Naive thymus-derived CD4-positive, alpha-beta T cell (primary cell): Measurements from ENCODE around the gene ANKRD13D. TPM values are rescaled to one million over a fixed set of nuclear protein-coding genes. Genes with fewer than 3 reads are reported as not detected.

Experiments
- ATAC-seq: fragments of 150-1000 bp; cut with Tn5 transposase; 2 replicates; pipeline ENCODE4 v1.10.0; 2021; ENCODE audit warnings: mild to moderate bottlenecking, moderate library complexity
- CTCF ChIA-PET: fragments of 350-600 bp; sonication (Branson Sonifier 250); formaldehyde crosslinking; loops from one replicate; lab custom pipeline; 2021; ENCODE audit warnings: antibody characterized with exemption; lab: Charles Lee
- POLR2A ChIA-PET: fragments of 350-600 bp; sonication (Branson Sonifier 250); formaldehyde crosslinking; loops from one replicate; lab custom pipeline; 2021; ENCODE audit warnings: antibody characterized with exemption, inconsistent platforms; lab: Charles Lee
- DNase-seq, 9 donors: peaks; one replicate each; pipeline versions ENCODE4 v3.0.0 to v3.0.0-alpha.2; 2020 to 2022; ENCODE audit warnings: mixed read lengths in 1 of 9
- H3K27ac ChIP-seq: one replicate; pipeline ENCODE4 v1.7.0; 2013; ENCODE audit warnings: mild to moderate bottlenecking, low read depth, low read length, moderate library complexity
- H3K27me3 ChIP-seq, 2 donors: one replicate each; pipeline ENCODE4 v1.7.0; 2013; ENCODE audit warnings: low read length in 2 of 2, mild to moderate bottlenecking in 2 of 2, moderate library complexity in 2 of 2; ENCODE audit not compliant: control insufficient read depth in 2 of 2, insufficient read depth in 2 of 2
- H3K36me3 ChIP-seq, 3 experiments: 1 replicate in 2 of 3; 2 replicates in 1 of 3; pipeline ENCODE4 v1.7.0; 2013; ENCODE audit warnings: low read length in 3 of 3, mild to moderate bottlenecking in 3 of 3, moderate library complexity in 1 of 3; ENCODE audit not compliant: insufficient read depth in 3 of 3, control insufficient read depth in 2 of 3
- H3K4me1 ChIP-seq, 2 donors: one replicate each; pipeline ENCODE4 v1.7.0; 2013; ENCODE audit warnings: low read length in 2 of 2, mild to moderate bottlenecking in 2 of 2, moderate library complexity in 1 of 2; ENCODE audit not compliant: control insufficient read depth in 2 of 2, insufficient read depth in 2 of 2
- H3K4me3 ChIP-seq: 2 replicates; pipeline ENCODE4 v1.7.0; 2013; ENCODE audit warnings: mild to moderate bottlenecking, low read length
- H3K9me3 ChIP-seq, 3 experiments: 1 replicate in 2 of 3; 2 replicates in 1 of 3; pipeline ENCODE4 v1.7.0; 2013; ENCODE audit warnings: low read length in 3 of 3; ENCODE audit not compliant: control insufficient read depth in 2 of 3
- H3K27ac Mint-ChIP-seq, 9 donors: one replicate each; pipeline ENCODE4 v1.8.0; 2020 to 2022; ENCODE audit warnings: mixed read lengths in 9 of 9, mild to moderate bottlenecking in 8 of 9, moderate library complexity in 5 of 9, inconsistent platforms in 2 of 9
- H3K27me3 Mint-ChIP-seq, 5 donors: one replicate each; pipeline ENCODE4 v1.8.0; 2021 to 2022; ENCODE audit warnings: mixed read lengths in 5 of 5, mild to moderate bottlenecking in 1 of 5
- H3K36me3 Mint-ChIP-seq, 5 donors: one replicate each; pipeline ENCODE4 v1.8.0; 2020 to 2022; ENCODE audit warnings: mixed read lengths in 5 of 5, mild to moderate bottlenecking in 3 of 5, inconsistent platforms in 1 of 5
- H3K4me1 Mint-ChIP-seq, 7 donors: one replicate each; pipeline ENCODE4 v1.8.0; 2020 to 2022; ENCODE audit warnings: mixed read lengths in 7 of 7, mild to moderate bottlenecking in 3 of 7, inconsistent platforms in 1 of 7
- H3K4me3 Mint-ChIP-seq, 10 donors: one replicate each; pipeline ENCODE4 v1.8.0; 2020 to 2022; ENCODE audit warnings: mild to moderate bottlenecking in 10 of 10, mixed read lengths in 10 of 10, moderate library complexity in 6 of 10, inconsistent platforms in 2 of 10
- H3K9me3 Mint-ChIP-seq, 11 donors: one replicate each; pipeline ENCODE4 v1.8.0; 2020 to 2022; ENCODE audit warnings: mixed read lengths in 11 of 11, mild to moderate bottlenecking in 4 of 11, inconsistent platforms in 1 of 11, moderate library complexity in 1 of 11
- intact Hi-C, 2 donors: fragments of 100-400 bp; cut with micrococcal nuclease; formaldehyde crosslinking; loops; one replicate each; pipeline ENCODE4 v1.15.1; 2023
- polyA plus RNA-seq, 2 donors: library from polyadenylated mRNA; unstranded; fragments of 300-500 nt; fragmentation: Illumina TruSeq; gene quantifications; one replicate each; pipeline ENCODE4 v1.2.3, GENCODE V29; 2021
- total RNA-seq, 6 experiments: library from RNA in 5 of 6; stranded (reverse) in 5 of 6; gene quantifications; 1 replicate in 5 of 6; 2 replicates in 1 of 6; pipeline ENCODE4 v1.2.3 and lab custom pipeline; 2021 to 2026

Gene ANKRD13D
- total and polyA plus RNA-seq, 7 experiments from 2014 or later, result 6.3 to 286 (median 187) TPM

DNA sequence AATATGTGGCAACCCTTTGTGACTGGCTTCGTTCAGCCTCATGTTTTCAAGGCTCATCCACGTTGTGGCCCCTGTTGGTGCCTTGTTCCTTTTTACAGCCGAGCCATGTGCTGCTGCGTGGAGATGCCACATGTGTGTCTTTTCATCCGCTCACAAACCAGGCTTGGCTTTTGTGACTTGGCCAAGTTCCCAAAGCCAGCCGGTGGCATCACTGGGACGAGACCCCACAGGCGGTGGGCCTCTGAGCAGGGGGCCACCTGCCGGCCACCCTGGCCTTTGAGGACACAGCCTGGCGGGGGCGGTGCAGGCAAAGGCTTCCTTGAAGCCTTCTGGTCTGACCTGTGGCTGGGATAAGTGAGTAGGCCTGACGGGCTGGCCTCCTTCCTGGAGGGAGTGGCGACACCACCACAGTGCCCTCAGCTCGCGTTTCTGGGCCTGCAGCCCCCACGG lies 12.3 kb upstream of the ANKRD13D start:
- Histone ChIP-seq H3K36me3 (peaks cover 20 to 48% (median 30%) of the 10 kb centered on the region in 3 experiments), H3K27ac (peak overlapping the region; percentile 93), H3K9me3 (no peaks in the 10 kb centered on the region), H3K4me3 (peak overlapping the region; percentile 90), H3K4me1 (peaks cover 85 to 93% of the 10 kb centered on the region in 2 donors), H3K27me3 (no peaks in the 10 kb centered on the region)
- Mint-ChIP-seq H3K27me3 (no peaks in the 10 kb centered on the region), H3K36me3 (peaks cover 3 to 38% (median 8%) of the 10 kb centered on the region in 5 donors), H3K4me1 (peaks cover 53 to 88% (median 70%) of the 10 kb centered on the region in 7 donors), H3K9me3 (no peaks in the 10 kb centered on the region), H3K4me3 (peak overlapping the region; percentile 62 to 99 (median 88)), H3K27ac (peak overlapping the region; percentile 87 to 100 (median 97))
- ATAC-seq (peak; percentile 29), DNase-seq (peak in 6 of 9 donors; percentile 31 to 64 (median 39))
- CTCF ChIA-PET, result interaction anchor here (0.7 to 3.6 kb wide), 11 partner anchors 9 to 170 kb away, joined by 3 to 19 read pairs (median 5); partner anchors contain the start of gene GRK2
- intact Hi-C loops, result loop anchor here (1.0 to 2.0 kb wide), 4 partner anchors 9 to 40 kb away; no protein-coding TSS in a partner anchor
- POLR2A ChIA-PET, result interaction anchor here (1.0 to 21.3 kb wide), 13 partner anchors 3 to 1778 kb away, joined by 3 to 729 read pairs (median 7); partner anchors contain the start of genes ANKRD13D, GRK2, MALAT1 and PPP1CA

DNA sequence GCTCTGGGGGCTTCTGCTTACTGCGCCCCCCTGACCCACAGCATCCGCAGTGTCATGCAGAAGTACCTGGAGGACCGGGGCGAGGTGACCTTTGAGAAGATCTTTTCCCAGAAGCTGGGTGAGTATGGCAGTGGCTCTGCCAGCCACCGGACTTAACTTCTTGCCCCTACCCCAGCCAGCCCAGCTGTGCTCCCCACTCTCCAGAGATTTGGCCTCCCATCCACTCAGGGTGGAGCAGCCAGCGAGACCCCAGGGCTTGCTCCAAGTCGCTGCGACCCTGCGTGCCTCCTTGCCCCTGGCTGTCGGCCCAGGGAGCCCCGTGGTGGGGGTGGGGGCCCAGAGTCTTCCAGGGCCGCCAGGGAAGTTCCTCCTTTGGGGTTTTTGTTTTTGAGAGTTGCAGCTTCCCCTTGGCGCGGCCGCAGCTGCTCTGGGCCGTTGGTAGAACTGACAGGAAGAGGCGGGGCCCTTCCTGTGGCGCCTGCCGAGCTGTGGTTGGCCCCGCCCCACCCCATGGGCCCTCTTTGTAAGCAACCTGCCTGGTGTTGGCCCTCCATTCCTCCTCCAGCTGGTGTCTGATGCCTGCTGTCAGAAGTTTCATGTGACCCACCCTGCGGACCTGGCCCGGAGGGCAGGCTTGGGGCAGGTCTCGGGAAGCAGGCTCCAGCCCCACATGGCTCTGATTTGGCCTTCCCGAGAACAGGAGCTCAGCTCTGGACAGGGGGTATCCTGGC lies 11.7 kb upstream of the ANKRD13D start:
- intact Hi-C loops, result loop anchor here (1.0 to 2.0 kb wide), 4 partner anchors 9 to 40 kb away; no protein-coding TSS in a partner anchor
- peak overlapping the region; percentile 90 for H3K4me3 ChIP-seq
- peaks cover 79 to 87% of the 10 kb centered on the region in 2 donors for H3K4me1 ChIP-seq
- H3K9me3 Mint-ChIP-seq, result no peaks in the 10 kb centered on the region
- peak overlapping the region; percentile 93 for H3K27ac ChIP-seq
- no peaks in the 10 kb centered on the region for H3K27me3 ChIP-seq
- CTCF ChIA-PET, result interaction anchor here (0.6 to 3.6 kb wide), 12 partner anchors 8 to 170 kb away, joined by 3 to 19 read pairs (median 4); partner anchors contain the start of gene GRK2
- H3K4me3 Mint-ChIP-seq, result peak overlapping the region; percentile 62 to 99 (median 88)
- peak overlapping the region; percentile 87 to 100 (median 97) for H3K27ac Mint-ChIP-seq
- DNase-seq (peak; percentile 79 to 94 (median 93)), ATAC-seq (peak; percentile 97)
- no peaks in the 10 kb centered on the region for H3K27me3 Mint-ChIP-seq
- peaks cover 47 to 83% (median 66%) of the 10 kb centered on the region in 7 donors for H3K4me1 Mint-ChIP-seq
- peaks cover 3 to 36% (median 8%) of the 10 kb centered on the region in 5 donors for H3K36me3 Mint-ChIP-seq
- H3K9me3 ChIP-seq, result no peaks in the 10 kb centered on the region
- peaks cover 26 to 54% (median 36%) of the 10 kb centered on the region in 3 experiments for H3K36me3 ChIP-seq
- POLR2A ChIA-PET, result interaction anchor here (0.5 to 21.3 kb wide), 17 partner anchors 4 to 1779 kb away, joined by 3 to 729 read pairs (median 5); partner anchors contain the start of genes ANKRD13D, GRK2, MALAT1 and PPP1CA

DNA sequence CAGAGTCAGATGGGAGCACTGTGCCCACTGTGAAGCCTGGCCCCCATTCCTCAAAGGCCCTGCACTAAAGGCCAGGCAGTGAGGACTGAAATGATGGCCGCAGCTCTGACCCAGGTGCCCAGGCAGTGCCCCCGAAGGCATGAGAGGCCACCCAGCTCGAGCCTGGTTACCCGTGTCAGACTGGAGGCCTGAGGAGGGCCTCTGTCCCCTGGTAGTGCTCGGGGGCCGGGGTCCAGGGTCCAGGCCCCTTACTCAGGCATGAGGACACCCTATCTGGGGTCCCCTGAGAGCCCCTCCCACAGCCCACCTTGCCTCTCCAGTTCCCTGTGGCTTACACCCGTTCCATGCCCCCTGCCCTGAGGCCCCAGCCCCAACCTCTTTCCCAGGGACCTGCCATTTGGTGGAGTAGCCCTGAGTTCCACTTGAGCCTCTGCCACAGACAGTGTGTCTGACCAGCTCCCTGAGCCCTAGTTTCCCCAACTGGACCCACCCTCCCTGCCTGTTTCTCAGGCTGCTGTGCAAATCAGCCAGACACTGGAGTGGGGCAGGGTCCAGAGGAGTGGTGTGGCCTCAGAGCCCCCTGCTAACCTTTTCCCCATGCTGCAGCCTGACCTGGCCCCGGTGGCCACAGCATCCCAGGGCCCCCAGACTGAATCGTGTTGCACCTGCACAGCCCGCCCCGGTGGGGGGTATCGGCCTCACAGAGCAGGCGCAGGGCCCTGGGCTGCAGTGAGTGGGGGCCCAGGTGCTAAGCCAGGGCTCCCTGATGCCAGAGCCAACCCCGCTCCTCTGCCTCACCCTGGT lies 10.8 kb upstream of the ANKRD13D start:
- Histone ChIP-seq H3K4me1 (peaks cover 70 to 77% of the 10 kb centered on the region in 2 donors), H3K36me3 (peaks cover 36 to 54% (median 46%) of the 10 kb centered on the region in 3 experiments), H3K9me3 (no peaks in the 10 kb centered on the region), H3K4me3 (peak overlapping the region; percentile 90), H3K27ac (peak overlapping the region; percentile 93), H3K27me3 (no peaks in the 10 kb centered on the region)
- H3K36me3 Mint-ChIP-seq, result peaks cover 3 to 34% (median 8%) of the 10 kb centered on the region in 5 donors
- peak overlapping the region; percentile 62 to 99 (median 88) for H3K4me3 Mint-ChIP-seq
- CTCF ChIA-PET, result interaction anchor here (1.0 to 3.6 kb wide), 7 partner anchors 9 to 39 kb away, joined by 3 to 19 read pairs (median 7); partner anchors contain the start of gene GRK2
- H3K27ac Mint-ChIP-seq, result peak overlapping the region; percentile 87 to 100 (median 97)
- ATAC-seq (no peak), DNase-seq (no peak)
- H3K27me3 Mint-ChIP-seq, result no peaks in the 10 kb centered on the region
- peaks cover 41 to 83% (median 59%) of the 10 kb centered on the region in 7 donors for H3K4me1 Mint-ChIP-seq
- POLR2A ChIA-PET, result interaction anchor here (0.5 to 21.3 kb wide), 18 partner anchors 5 to 1638 kb away, joined by 3 to 729 read pairs (median 5); partner anchors contain the start of genes ANKRD13D, GRK2, PPP1CA and SSH3
- intact Hi-C loops, result no loop called here
- no peaks in the 10 kb centered on the region for H3K9me3 Mint-ChIP-seq

DNA sequence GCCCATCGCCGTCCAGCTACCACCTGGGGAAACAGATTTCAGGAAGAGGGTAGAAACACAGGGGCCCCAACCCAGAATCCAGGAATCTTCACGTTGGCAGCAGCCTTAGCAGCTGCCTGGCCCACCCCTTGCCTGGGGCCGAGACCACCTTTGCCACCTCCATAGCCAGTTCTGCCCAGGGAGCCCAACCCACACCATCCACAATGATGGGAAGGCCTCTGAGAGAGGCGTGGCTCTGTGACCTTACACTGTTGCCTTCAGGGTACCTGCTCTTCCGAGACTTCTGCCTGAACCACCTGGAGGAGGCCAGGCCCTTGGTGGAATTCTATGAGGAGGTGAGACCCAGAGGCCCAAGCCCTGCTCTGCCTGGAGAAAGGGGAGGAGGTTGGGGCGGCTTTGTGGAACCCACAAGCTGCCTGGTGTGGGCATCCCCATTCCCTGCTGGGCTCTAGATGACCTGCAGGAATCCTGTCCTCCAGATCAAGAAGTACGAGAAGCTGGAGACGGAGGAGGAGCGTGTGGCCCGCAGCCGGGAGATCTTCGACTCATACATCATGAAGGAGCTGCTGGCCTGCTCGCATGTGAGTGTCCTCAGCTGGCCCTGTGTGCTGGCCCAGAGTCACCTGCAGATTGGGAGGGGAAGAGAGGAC lies 10.0 kb upstream of the ANKRD13D start:
- ChIA-PET POLR2A (interaction anchor here (0.5 to 21.3 kb wide), 4 partner anchors 5 to 172 kb away, joined by 3 to 729 read pairs (median 366); partner anchors contain the start of genes ANKRD13D and GRK2), CTCF (interaction anchor here (1.0 to 1.8 kb wide), 3 partner anchors 8 to 14 kb away, joined by 3 to 7 read pairs (median 3); no protein-coding TSS in a partner anchor)
- peaks cover 62 to 72% of the 10 kb centered on the region in 2 donors for H3K4me1 ChIP-seq
- peaks cover 3 to 37% (median 8%) of the 10 kb centered on the region in 5 donors for H3K36me3 Mint-ChIP-seq
- no peaks in the 10 kb centered on the region for H3K9me3 ChIP-seq
- H3K9me3 Mint-ChIP-seq, result no peaks in the 10 kb centered on the region
- no peaks in the 10 kb centered on the region for H3K27me3 ChIP-seq
- H3K4me3 Mint-ChIP-seq, result peak overlapping the region; percentile 27 to 99 (median 82)
- peaks cover 43 to 61% (median 52%) of the 10 kb centered on the region in 3 experiments for H3K36me3 ChIP-seq
- peak overlapping the region; percentile 83 to 100 (median 97) for H3K27ac Mint-ChIP-seq
- H3K4me3 ChIP-seq, result no peak overlapping the region
- ATAC-seq (no peak), DNase-seq (no peak)
- H3K4me1 Mint-ChIP-seq, result peaks cover 41 to 78% (median 59%) of the 10 kb centered on the region in 7 donors
- intact Hi-C loops, result no loop called here
- no peaks in the 10 kb centered on the region for H3K27me3 Mint-ChIP-seq
- peak overlapping the region; percentile 93 for H3K27ac ChIP-seq

DNA sequence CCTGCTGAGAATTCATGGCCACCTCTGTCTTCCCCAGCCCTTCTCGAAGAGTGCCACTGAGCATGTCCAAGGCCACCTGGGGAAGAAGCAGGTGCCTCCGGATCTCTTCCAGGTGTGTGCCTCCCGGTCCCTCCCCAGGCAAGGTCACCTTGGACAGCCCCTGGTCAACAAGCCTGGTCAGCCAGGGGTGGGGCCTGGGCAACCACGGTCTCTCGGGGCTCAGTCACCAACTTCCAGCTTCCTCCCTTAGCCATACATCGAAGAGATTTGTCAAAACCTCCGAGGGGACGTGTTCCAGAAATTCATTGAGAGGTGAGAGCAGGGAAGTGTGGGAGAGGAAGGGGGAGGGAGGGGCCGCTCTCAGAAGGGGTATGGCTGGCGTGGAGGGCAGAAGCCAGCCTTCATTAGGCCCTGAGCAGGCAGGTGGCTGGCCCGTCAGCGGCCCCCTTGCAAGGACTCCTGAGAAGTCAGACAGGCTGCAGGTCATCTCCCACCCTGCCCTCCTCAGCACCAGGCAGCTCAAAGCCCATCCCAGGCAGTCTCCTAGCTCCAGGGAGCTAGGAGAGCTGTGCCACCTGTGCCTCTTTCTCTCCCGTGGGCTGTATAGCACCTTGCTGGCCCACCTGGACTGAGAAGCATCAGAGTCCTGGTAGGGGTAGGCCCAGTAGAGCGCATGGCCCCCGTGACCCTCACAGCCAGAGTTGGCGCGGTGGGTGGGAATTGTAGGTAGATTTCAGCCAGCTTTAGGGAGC lies 9.3 kb upstream of the ANKRD13D start:
- ChIA-PET CTCF (interaction anchor here (1.5 to 1.8 kb wide), 2 partner anchors 8 kb away, joined by 3 to 7 read pairs; no protein-coding TSS in a partner anchor), POLR2A (interaction anchor here (0.7 to 21.3 kb wide), 5 partner anchors 6 to 125 kb away, joined by 3 to 729 read pairs (median 5); partner anchors contain the start of genes ANKRD13D and GRK2)
- H3K4me3 ChIP-seq, result no peak overlapping the region
- H3K36me3 ChIP-seq, result peaks cover 47 to 66% (median 55%) of the 10 kb centered on the region in 3 experiments
- no peaks in the 10 kb centered on the region for H3K27me3 ChIP-seq
- ATAC-seq (no peak), DNase-seq (no peak)
- Mint-ChIP-seq H3K27ac (peak overlapping the region; percentile 87 to 100 (median 97)), H3K4me3 (peak overlapping the region in 6 of 10 donors; percentile 30 to 99 (median 91)), H3K27me3 (no peaks in the 10 kb centered on the region), H3K36me3 (peaks cover 3 to 32% (median 8%) of the 10 kb centered on the region in 5 donors), H3K4me1 (peaks cover 36 to 74% (median 53%) of the 10 kb centered on the region in 7 donors), H3K9me3 (no peaks in the 10 kb centered on the region)
- intact Hi-C loops, result no loop called here
- H3K27ac ChIP-seq, result peak overlapping the region; percentile 93
- peaks cover 55 to 65% of the 10 kb centered on the region in 2 donors for H3K4me1 ChIP-seq
- H3K9me3 ChIP-seq, result no peaks in the 10 kb centered on the region
